HepG2 (cell line): ENCODE results near the gene EARS2. TPM values are rescaled to one million over a fixed set of nuclear protein-coding genes. Genes with fewer than 3 reads are reported as not detected.

Experiments
- ARNT2 ChIP-seq: sonication (generic); formaldehyde crosslinking; IDR thresholded peaks from 2 replicates; pipeline ENCODE4 v1.8.0; 2022; ENCODE audit warnings: mild to moderate bottlenecking, low read depth, missing genetic modification reagents, moderate library complexity
- ATF7 ChIP-seq, 2 experiments: fragments of 450-650 bp in 1 of 2; sonication (generic) in 1 of 2; formaldehyde crosslinking in 1 of 2; IDR thresholded peaks; 2 replicates each; pipeline versions ENCODE4 v1.4.0 to v1.6.1; 2016 to 2020; ENCODE audit warnings: antibody characterized with exemption in 1 of 2, mild to moderate bottlenecking in 1 of 2, missing genetic modification reagents in 1 of 2
- CC2D1A ChIP-seq: sonication (generic); formaldehyde crosslinking; IDR thresholded peaks from 2 replicates; pipeline ENCODE4 v1.8.1; 2023; ENCODE audit warnings: mild to moderate bottlenecking, missing genetic modification reagents
- CHD4 ChIP-seq: fragments of 200-600 bp; sonication (generic); IDR thresholded peaks from 2 replicates; pipeline ENCODE4 v1.7.0; 2017; ENCODE audit warnings: mild to moderate bottlenecking, low read length, borderline replicate concordance
- FOXP1 ChIP-seq, 2 experiments: fragments of 450-650 bp in 1 of 2; IDR thresholded peaks; 2 replicates each; pipeline ENCODE4 v1.6.1; 2017 to 2018; ENCODE audit warnings: antibody characterized with exemption in 1 of 2
- GATAD1 ChIP-seq: IDR thresholded peaks from 2 replicates; pipeline ENCODE4 v1.6.1; 2016; ENCODE audit warnings: missing genetic modification reagents, missing compliant biosample characterization
- HES4 ChIP-seq: sonication (generic); formaldehyde crosslinking; IDR thresholded peaks from 2 replicates; pipeline ENCODE4 v1.9.0; 2021; ENCODE audit warnings: mild to moderate bottlenecking, missing genetic modification reagents, borderline replicate concordance
- HMGXB4 ChIP-seq, 2 experiments: sonication (generic) in 1 of 2; formaldehyde crosslinking in 1 of 2; IDR thresholded peaks; 2 replicates each; pipeline versions ENCODE4 v1.4.0 to v1.6.1; 2018 to 2020; ENCODE audit warnings: missing genetic modification reagents in 2 of 2, borderline replicate concordance in 1 of 2, low read depth in 1 of 2, mild to moderate bottlenecking in 1 of 2, missing biosample characterization in 1 of 2
- KMT2B ChIP-seq: IDR thresholded peaks from 2 replicates; pipeline ENCODE4 v1.6.1; 2016; ENCODE audit warnings: missing genetic modification reagents, missing compliant biosample characterization
- SALL1 ChIP-seq: sonication (generic); formaldehyde crosslinking; IDR thresholded peaks from 2 replicates; pipeline ENCODE4 v1.8.0; 2022; ENCODE audit warnings: mild to moderate bottlenecking, missing genetic modification reagents
- SCMH1 ChIP-seq: sonication (generic); formaldehyde crosslinking; IDR thresholded peaks from 2 replicates; pipeline ENCODE4 v1.9.0; 2021; ENCODE audit warnings: missing genetic modification reagents, mild to moderate bottlenecking, borderline replicate concordance
- SRSF9 ChIP-seq: fragments of 200-400 bp; formaldehyde crosslinking; IDR thresholded peaks from 2 replicates; pipeline ENCODE4 v1.6.1; 2018; ENCODE audit warnings: borderline replicate concordance, mild to moderate bottlenecking, low read depth, low read length; ENCODE audit not compliant: insufficient read depth, poor library complexity, severe bottlenecking
- ZBTB42 ChIP-seq: sonication (generic); formaldehyde crosslinking; IDR thresholded peaks from 2 replicates; pipeline ENCODE4 v1.5.0; 2020; ENCODE audit warnings: mild to moderate bottlenecking, missing genetic modification reagents
- ZNF230 ChIP-seq: sonication (generic); formaldehyde crosslinking; IDR thresholded peaks from 2 replicates; pipeline ENCODE4 v1.4.0; 2020; ENCODE audit warnings: mild to moderate bottlenecking, missing genetic modification reagents
- ZNF260 ChIP-seq: sonication (generic); formaldehyde crosslinking; IDR thresholded peaks from 2 replicates; pipeline ENCODE4 v1.4.0; 2020; ENCODE audit warnings: missing genetic modification reagents, low read depth, mild to moderate bottlenecking, borderline replicate concordance
- ZNF484 ChIP-seq: sonication (generic); formaldehyde crosslinking; IDR thresholded peaks from 2 replicates; pipeline ENCODE4 v1.5.1; 2020; ENCODE audit warnings: mild to moderate bottlenecking, low read depth, missing genetic modification reagents, borderline replicate concordance
- ZNF780A ChIP-seq: sonication (generic); formaldehyde crosslinking; IDR thresholded peaks from 2 replicates; pipeline ENCODE4 v1.8.0; 2022; ENCODE audit warnings: mild to moderate bottlenecking, missing genetic modification reagents, moderate library complexity
- ZNF878 ChIP-seq: sonication (generic); formaldehyde crosslinking; IDR thresholded peaks from 2 replicates; pipeline ENCODE4 v1.8.1; 2023; ENCODE audit warnings: mild to moderate bottlenecking, missing genetic modification reagents, moderate library complexity
- ZNF891 ChIP-seq: sonication (generic); formaldehyde crosslinking; IDR thresholded peaks from 2 replicates; pipeline ENCODE4 v1.5.0; 2020; ENCODE audit warnings: mild to moderate bottlenecking, missing genetic modification reagents
- ZSCAN12 ChIP-seq: sonication (generic); formaldehyde crosslinking; IDR thresholded peaks from 2 replicates; pipeline ENCODE4 v1.9.0; 2021; ENCODE audit warnings: mild to moderate bottlenecking, missing genetic modification reagents
- ZSCAN21 ChIP-seq: sonication (generic); formaldehyde crosslinking; IDR thresholded peaks from 2 replicates; pipeline ENCODE4 v1.8.0; 2022; ENCODE audit warnings: mild to moderate bottlenecking, missing genetic modification reagents, moderate library complexity, borderline replicate concordance
- ZSCAN29 ChIP-seq: sonication (generic); formaldehyde crosslinking; conservative IDR thresholded peaks from 2 replicates; pipeline ENCODE4 v1.4.0; 2020; ENCODE audit warnings: mild to moderate bottlenecking, missing genetic modification reagents
- polyA plus RNA-seq, 8 experiments: library from polyadenylated mRNA; depleted of rRNA in 3 of 8; stranded (reverse) in 7 of 8; unstranded in 1 of 8; fragments of >200 nt; fragmentation: Illumina TruSeq in 4 of 8; extraction: Trizol in 4 of 8; gene quantifications; 2 replicates each; pipeline versions ENCODE4 v1.2.1 to v1.2.3, GENCODE V29; 2011 to 2016; ENCODE audit warnings: low read depth in 4 of 8, missing spikeins in 1 of 8, mixed read lengths in 1 of 8; ENCODE audit not compliant: insufficient read depth in 1 of 8
- total RNA-seq, 5 experiments: library from RNA; depleted of rRNA; stranded (reverse); fragments of >200 nt; fragmentation: Illumina TruSeq; extraction: Trizol; gene quantifications; 2 replicates each; pipeline ENCODE4 v1.2.3, GENCODE V29; 2016; ENCODE audit warnings: low read depth in 1 of 5
- TF ChIP-seq, protein P1 (sequence below): IDR thresholded peaks from 2 replicates; pipeline ENCODE4 v1.6.1; 2018; ENCODE audit warnings: missing genetic modification reagents, mild to moderate bottlenecking, missing compliant biosample characterization
- TF ChIP-seq, protein P2 (sequence below): sonication (generic); formaldehyde crosslinking; IDR thresholded peaks from 2 replicates; pipeline ENCODE4 v1.5.0; 2020; ENCODE audit warnings: missing genetic modification reagents

Gene EARS2
- total and polyA plus RNA-seq, 2 of the 13 experiments (the other 11 are each of a cell fraction or from before 2014, with no cell fraction given): 49.4 to 80.4 TPM

GRCh38 chr16:23557779-23558702, 891 bp upstream of the EARS2 start (continued):
- TF ChIP-seq SRSF9 (no peak), ZNF230 (CRISPR knock-in tag) (0 out of 2 replicates have a peak, but pooled peaks have one; percentile 1), ZNF260 (CRISPR knock-in tag) (no peak), GATAD1 (CRISPR knock-in tag) (no peak), ZBTB42 (CRISPR knock-in tag) (no peak; the same call in 1 of the 2 replicates), HMGXB4 (CRISPR knock-in tag; IDR thresholded peaks at IDR 0.05; ENCODE audit: borderline replicate concordance in 1 of 2, low read depth in 1 of 2) (no peak; a peak in 1 of 4 replicates), ZNF484 (CRISPR knock-in tag) (no peak), ZSCAN12 (no peak; the same call in 1 of the 2 replicates), ZSCAN21 (CRISPR knock-in tag) (0 out of 2 replicates have a peak, but pooled peaks have one; percentile 20), ZNF780A (CRISPR knock-in tag) (no peak), CC2D1A (CRISPR knock-in tag) (no peak), FOXP1 (IDR thresholded peaks at IDR 0.05) (no peak), FOXP1 (CRISPR knock-in tag; IDR thresholded peaks at IDR 0.05) (no peak), KMT2B (CRISPR knock-in tag) (no peak), ATF7 (IDR thresholded peaks at IDR 0.05) (no peak), ATF7 (CRISPR knock-in tag; IDR thresholded peaks at IDR 0.05) (no peak), CHD4 (no peak), ZSCAN29 (CRISPR knock-in tag) (no peak), ZNF891 (CRISPR knock-in tag) (no peak; the same call in 1 of the 2 replicates), SALL1 (no peak), ARNT2 (no peak; the same call in 1 of the 2 replicates), ZNF878 (CRISPR knock-in tag) (no peak), HES4 (CRISPR knock-in tag) (peak; percentile 52; the same call in 1 of the 2 replicates), SCMH1 (CRISPR knock-in tag) (no peak)
- TF ChIP-seq, protein P1, sequence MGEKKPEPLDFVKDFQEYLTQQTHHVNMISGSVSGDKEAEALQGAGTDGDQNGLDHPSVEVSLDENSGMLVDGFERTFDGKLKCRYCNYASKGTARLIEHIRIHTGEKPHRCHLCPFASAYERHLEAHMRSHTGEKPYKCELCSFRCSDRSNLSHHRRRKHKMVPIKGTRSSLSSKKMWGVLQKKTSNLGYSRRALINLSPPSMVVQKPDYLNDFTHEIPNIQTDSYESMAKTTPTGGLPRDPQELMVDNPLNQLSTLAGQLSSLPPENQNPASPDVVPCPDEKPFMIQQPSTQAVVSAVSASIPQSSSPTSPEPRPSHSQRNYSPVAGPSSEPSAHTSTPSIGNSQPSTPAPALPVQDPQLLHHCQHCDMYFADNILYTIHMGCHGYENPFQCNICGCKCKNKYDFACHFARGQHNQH (CRISPR knock-in tag): no peak; the same call in 1 of the 2 replicates
- TF ChIP-seq, protein P2, sequence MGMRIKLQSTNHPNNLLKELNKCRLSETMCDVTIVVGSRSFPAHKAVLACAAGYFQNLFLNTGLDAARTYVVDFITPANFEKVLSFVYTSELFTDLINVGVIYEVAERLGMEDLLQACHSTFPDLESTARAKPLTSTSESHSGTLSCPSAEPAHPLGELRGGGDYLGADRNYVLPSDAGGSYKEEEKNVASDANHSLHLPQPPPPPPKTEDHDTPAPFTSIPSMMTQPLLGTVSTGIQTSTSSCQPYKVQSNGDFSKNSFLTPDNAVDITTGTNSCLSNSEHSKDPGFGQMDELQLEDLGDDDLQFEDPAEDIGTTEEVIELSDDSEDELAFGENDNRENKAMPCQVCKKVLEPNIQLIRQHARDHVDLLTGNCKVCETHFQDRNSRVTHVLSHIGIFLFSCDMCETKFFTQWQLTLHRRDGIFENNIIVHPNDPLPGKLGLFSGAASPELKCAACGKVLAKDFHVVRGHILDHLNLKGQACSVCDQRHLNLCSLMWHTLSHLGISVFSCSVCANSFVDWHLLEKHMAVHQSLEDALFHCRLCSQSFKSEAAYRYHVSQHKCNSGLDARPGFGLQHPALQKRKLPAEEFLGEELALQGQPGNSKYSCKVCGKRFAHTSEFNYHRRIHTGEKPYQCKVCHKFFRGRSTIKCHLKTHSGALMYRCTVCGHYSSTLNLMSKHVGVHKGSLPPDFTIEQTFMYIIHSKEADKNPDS: no peak
